GM12878 (cell line): ENCODE measurements around the gene ZNF581. TPM values are rescaled to one million over a fixed set of nuclear protein-coding genes. Genes with fewer than 3 reads are reported as not detected.

Source experiments
- ATAC-seq: fragments of 200-7000 bp; cut with Tn5 transposase; 3 replicates; pipeline ENCODE4 v1.9.1; 2020; ENCODE audit warnings: mild to moderate bottlenecking, moderate library complexity
- BruUV-seq: library from RNA; stranded (reverse); fragments of 400-500 nt; replicated peaks from 2 replicates; lab custom pipeline; 2021; lab: Mats Ljungman, UMichigan
- CTCF ChIA-PET: fragments of 300-600 bp; sonication (Branson Sonifier 250); formaldehyde crosslinking; extraction: SDS; loops from one replicate; lab custom pipeline; 2021; ENCODE audit warnings: inconsistent platforms; lab: Yijun Ruan, JAX
- POLR2A ChIA-PET: fragments of 350-600 bp; formaldehyde crosslinking; extraction: SDS; loops from one replicate; lab custom pipeline; 2021; ENCODE audit warnings: inconsistent platforms; lab: Charles Lee
- RAD21 ChIA-PET: fragments of 300-600 bp; sonication (Branson Sonifier 250); formaldehyde crosslinking; loops from one replicate; lab custom pipeline; 2023; ENCODE audit warnings: antibody characterized with exemption; ENCODE audit not compliant: unreplicated experiment; lab: Charles Lee
- SMC1A ChIA-PET: fragments of 300-600 bp; sonication (Branson Sonifier 250); formaldehyde crosslinking; loops from one replicate; lab custom pipeline; 2023; ENCODE audit not compliant: unreplicated experiment, uncharacterized antibody; lab: Charles Lee
- DNase-seq: peaks from one replicate; pipeline ENCODE4 v3.0.0-alpha.2; 2011; ENCODE audit warnings: low read depth, low spot score
- FAIRE-seq: peaks from 3 replicates; lab custom pipeline; 2011; peaks lifted over from hg19 to GRCh38; lab: Jason Lieb, UNC
- H2AFZ ChIP-seq: 2 replicates; pipeline ENCODE4 v1.6.0; 2011; ENCODE audit warnings: low read depth, low read length, control low read depth; ENCODE audit not compliant: control insufficient read depth
- H3K27ac ChIP-seq: 2 replicates; pipeline ENCODE4 v1.5.1; 2011; ENCODE audit warnings: control low read depth; ENCODE audit not compliant: control insufficient read depth, insufficient read depth
- H3K27me3 ChIP-seq, 2 experiments: replicated peaks in 1 of 2; 2 replicates each; pipeline versions ENCODE4 v1.6.0 to v1.6.1; 2011; ENCODE audit warnings: low read length in 1 of 2; ENCODE audit not compliant: control insufficient read depth in 2 of 2, insufficient read depth in 2 of 2
- H3K36me3 ChIP-seq, 2 experiments: 2 replicates each; pipeline ENCODE4 v1.5.1; 2011; ENCODE audit warnings: low read length in 1 of 2; ENCODE audit not compliant: control insufficient read depth in 2 of 2, insufficient read depth in 2 of 2
- H3K4me1 ChIP-seq: 2 replicates; pipeline ENCODE4 v1.6.1; 2011; ENCODE audit warnings: mild to moderate bottlenecking, low read length, moderate library complexity, mixed read lengths; ENCODE audit not compliant: control insufficient read depth, insufficient read depth
- H3K4me2 ChIP-seq: 2 replicates; pipeline ENCODE4 v1.6.0; 2011; ENCODE audit warnings: control low read depth; ENCODE audit not compliant: control insufficient read depth, insufficient read depth
- H3K4me3 ChIP-seq: fragments of 200-600 bp; sonication (generic); 2 replicates; pipeline ENCODE4 v1.5.1; 2016
- H3K79me2 ChIP-seq: 2 replicates; pipeline ENCODE4 v1.6.0; 2011; ENCODE audit warnings: low read length; ENCODE audit not compliant: control insufficient read depth, insufficient read depth
- H3K9ac ChIP-seq: 2 replicates; pipeline ENCODE4 v1.8.0; 2011; ENCODE audit warnings: low read length, control low read depth, mixed read lengths; ENCODE audit not compliant: control insufficient read depth, insufficient read depth
- H3K9me3 ChIP-seq: replicated peaks from 3 replicates; pipeline ENCODE4 v1.5.1; 2011; ENCODE audit warnings: mild to moderate bottlenecking, low read length; ENCODE audit not compliant: control insufficient read depth, insufficient read depth
- H4K20me1 ChIP-seq: 2 replicates; pipeline ENCODE4 v1.6.0; 2011; ENCODE audit not compliant: control insufficient read depth, insufficient read depth
- ATF3 ChIP-seq: IDR thresholded peaks from 2 replicates; pipeline ENCODE4 v1.6.1; 2011; ENCODE audit warnings: low read depth, mild to moderate bottlenecking, low read length, moderate library complexity, borderline replicate concordance; ENCODE audit errors: extremely low read depth
- CEBPB ChIP-seq, 2 experiments: fragments of 150-350 bp in 1 of 2; IDR thresholded peaks; 2 replicates each; pipeline ENCODE4 v1.6.1; 2012 to 2014; ENCODE audit warnings: low read depth in 2 of 2, low read length in 2 of 2, borderline replicate concordance in 1 of 2, inconsistent platforms in 1 of 2
- EED ChIP-seq: sonication (generic); IDR thresholded peaks from 2 replicates; pipeline ENCODE4 v1.6.1; 2016; ENCODE audit warnings: antibody characterized with exemption, low read depth
- ETV6 ChIP-seq, 2 experiments: fragments of 450-650 bp in 1 of 2; IDR thresholded peaks in 1 of 2; conservative IDR thresholded peaks in 1 of 2; 2 replicates each; pipeline ENCODE4 v1.6.1; 2014; ENCODE audit warnings: antibody characterized with exemption in 1 of 2, borderline replicate concordance in 1 of 2, low read depth in 1 of 2, mild to moderate bottlenecking in 1 of 2, moderate library complexity in 1 of 2
- NBN ChIP-seq: fragments of 450-650 bp; IDR thresholded peaks from 2 replicates; pipeline ENCODE4 v1.6.1; 2016
- PAX5 ChIP-seq: IDR thresholded peaks from 2 replicates; pipeline ENCODE4 v1.6.1; 2011; ENCODE audit warnings: low read depth, low read length, borderline replicate concordance
- POLR2AphosphoS5 ChIP-seq: IDR thresholded peaks from 2 replicates; pipeline ENCODE4 v1.6.1; 2011; ENCODE audit warnings: mild to moderate bottlenecking, low read length, inconsistent platforms
- RB1 ChIP-seq: fragments of 450-650 bp; formaldehyde crosslinking; IDR thresholded peaks from 2 replicates; pipeline ENCODE4 v1.6.1; 2017; ENCODE audit warnings: mild to moderate bottlenecking, borderline replicate concordance
- STAT3 ChIP-seq: IDR thresholded peaks from 2 replicates; pipeline ENCODE4 v1.6.1; 2011; ENCODE audit warnings: low read depth, low read length, improper control_type of control experiment
- TCF3 ChIP-seq: IDR thresholded peaks from 2 replicates; pipeline ENCODE4 v1.6.1; 2012; ENCODE audit warnings: low read depth, mild to moderate bottlenecking, low read length, borderline replicate concordance; ENCODE audit not compliant: insufficient read depth
- ZBTB4 ChIP-seq: fragments of 450-650 bp; formaldehyde crosslinking; IDR thresholded peaks from 2 replicates; pipeline ENCODE4 v1.4.0; 2022; ENCODE audit warnings: mild to moderate bottlenecking, moderate library complexity
- WGBS: methylation state at CpG from one replicate; pipeline ENCODE4 v1.1.6; 2016; ENCODE audit warnings: low lambda C conversion rate; ENCODE audit not compliant: insufficient replicate concordance, insufficient coverage; ENCODE audit errors: missing lambda C conversion rate; 5-methylcytosine and 5-hydroxymethylcytosine counted together
- in situ Hi-C: fragments of 300-500 bp; cut with MboI; formaldehyde crosslinking; loops from 9 replicates; pipeline ENCODE4 v1.14.3; 2018; ENCODE audit warnings: mixed read lengths
- intact Hi-C: fragments of 100-400 bp; cut with micrococcal nuclease; formaldehyde crosslinking; loops from one replicate; pipeline ENCODE4 v1.14.2; 2022; ENCODE audit not compliant: unreplicated experiment
- polyA plus RNA-seq, 11 experiments: library from polyadenylated mRNA; depleted of rRNA in 4 of 11; unstranded in 6 of 11; stranded (reverse) in 5 of 11; fragments of >200 nt; fragmentation: Nextera tagmentation in 4 of 11; fragmentation: Illumina TruSeq in 1 of 11; extraction: Ambion mirVana in 4 of 11; extraction: Trizol in 1 of 11; gene quantifications; 1 replicate in 1 of 11; 2 replicates in 10 of 11; pipeline versions ENCODE4 v1.2.1 to v1.2.3, GENCODE V29; 2011 to 2016; ENCODE audit warnings: inconsistent platforms in 2 of 11, missing spikeins in 2 of 11, low read depth in 1 of 11
- total RNA-seq, 4 experiments: library from RNA; depleted of rRNA in 3 of 4; stranded (reverse); fragments of >200 nt in 3 of 4; fragmentation: Illumina TruSeq in 1 of 4; extraction: Trizol in 1 of 4; gene quantifications; 2 replicates each; pipeline versions ENCODE4 v1.2.1 to v1.2.3, GENCODE V29; 2013 to 2021

The ZNF581 gene
- total and polyA plus RNA-seq, 10 of the 15 experiments (the other 5 are each of a cell fraction or from before 2014, with no cell fraction given), result 4.7 to 45.4 (median 22.2) TPM

- Histone ChIP-seq H3K9ac (no peak overlapping the region), H3K4me3 (no peak overlapping the region), H3K9me3 (no peaks in the 10 kb centered on the region), H4K20me1 (no peaks in the 10 kb centered on the region), H3K36me3 (no peaks in the 10 kb centered on the region)
- DNase-seq, result no peak
- 78% methylated on average over 11 of the region's 11 CpGs for WGBS
- TF ChIP-seq EED, result no peak
- peak; percentile 50 for TF ChIP-seq POLR2AphosphoS5
- TF ChIP-seq, all 136 proteins: peak for 1
- POLR2A ChIA-PET, result interaction anchor here (0.7 to 4.5 kb wide), 3 partner anchors 11 to 17 kb away, joined by 4 to 28 read pairs (median 12); partner anchors contain the start of genes CCDC106, U2AF2 and ZNF784
- Histone ChIP-seq H3K4me1 (peaks cover 34% of the 10 kb centered on the region), H3K27me3 (no peaks in the 10 kb centered on the region), H3K27ac (no peak overlapping the region), H3K79me2 (peaks cover 55% of the 10 kb centered on the region), H3K4me2 (peak overlapping the region; percentile 57), H2AFZ (no peak overlapping the region)
- intact Hi-C loops (loop anchor here (10.0 kb wide), 1 partner anchor 437 kb away; no protein-coding TSS in a partner anchor), in situ Hi-C loops (no loop called here)
- RAD21 ChIA-PET, result interaction anchor here (1.3 kb wide), 1 partner anchor 13 kb away, joined by 3 read pairs; no protein-coding TSS in a partner anchor
- FAIRE-seq (no peak), ATAC-seq (no peak)
- SMC1A ChIA-PET, result interaction anchor here (0.8 to 2.5 kb wide), 5 partner anchors 10 to 161 kb away, joined by 3 to 11 read pairs (median 5); partner anchors contain the start of genes CCDC106, U2AF2 and ZNF628
- CTCF ChIA-PET, result interaction anchor here (1.2 to 7.7 kb wide), 6 partner anchors 11 to 120 kb away, joined by 4 to 65 read pairs (median 12); partner anchors contain the start of genes CCDC106 and ZNF865
- BruUV-seq, result no TSS peak
Measured at GRCh38 chr19:55637534-55637933, 5.9 kb upstream of the ZNF581 start.

GRCh38 chr19:55638864-55639359, 4.5 kb upstream of the ZNF581 start:
- Histone ChIP-seq H4K20me1 (no peaks in the 10 kb centered on the region), H2AFZ (no peak overlapping the region), H3K79me2 (peaks cover 64% of the 10 kb centered on the region), H3K4me3 (no peak overlapping the region), H3K4me2 (peak overlapping the region; percentile 38; the same call in 1 of the 2 replicates), H3K36me3 (no peaks in the 10 kb centered on the region), H3K9me3 (no peaks in the 10 kb centered on the region), H3K4me1 (peaks cover 33% of the 10 kb centered on the region), H3K27me3 (no peaks in the 10 kb centered on the region), H3K9ac (no peak overlapping the region), H3K27ac (no peak overlapping the region)
- ChIA-PET SMC1A (interaction anchor here (1.0 kb wide), 1 partner anchor 10 kb away, joined by 3 read pairs; no protein-coding TSS in a partner anchor), CTCF (interaction anchor here (0.7 to 3.5 kb wide), 6 partner anchors 9 to 171 kb away, joined by 3 to 28 read pairs (median 7); partner anchors contain the start of genes CCDC106 and U2AF2), RAD21 (interaction anchor here (0.5 kb wide), 1 partner anchor 56 kb away, joined by 3 read pairs; no protein-coding TSS in a partner anchor), POLR2A (interaction anchor here (0.6 to 2.1 kb wide), 5 partner anchors 9 to 241 kb away, joined by 3 to 5 read pairs (median 4); partner anchors contain the start of gene CCDC106)
- ATAC-seq (peak; percentile 51), FAIRE-seq (peak; percentile 41), DNase-seq (no peak)
- intact Hi-C loops (loop anchor here (10.0 kb wide), 1 partner anchor 436 kb away; no protein-coding TSS in a partner anchor), in situ Hi-C loops (no loop called here)
- WGBS, result 68% methylated on average over 6 of the region's 6 CpGs
- BruUV-seq, result no TSS peak
- TF ChIP-seq ETV6 (conservative IDR thresholded peaks at IDR 0.05 in 1 of 2, IDR thresholded peaks at IDR 0.05 in 1 of 2; ENCODE audit: borderline replicate concordance in 1 of 2, low read depth in 1 of 2), result no peak
- TF ChIP-seq TCF3, result no peak
- no peak for TF ChIP-seq ZBTB4 (CRISPR knock-in tag)
- no peak for TF ChIP-seq PAX5
- peak; percentile 18; the same call in 1 of the 2 replicates for TF ChIP-seq NBN
- TF ChIP-seq ATF3, result no peak
- no peak for TF ChIP-seq CEBPB (IDR thresholded peaks at IDR 0.05; ENCODE audit: borderline replicate concordance in 1 of 2, low read depth in 2 of 2, low read length in 2 of 2)
- TF ChIP-seq RB1, result no peak
- no peak for TF ChIP-seq STAT3
